Inferior parietal cortex (tissue), 1 donor: ENCODE data around the gene CREBRF.
"Not testable (repeated sequence)": the region's sequence is repeated elsewhere in the genome, so short reads cannot be mapped to it uniquely, and the experiment has no call there.

Experiments used
- DNase-seq: peaks from one replicate; pipeline ENCODE4 v3.0.0-alpha.2; 2016; ENCODE audit errors: extremely low spot score

The CREBRF gene

DNA sequence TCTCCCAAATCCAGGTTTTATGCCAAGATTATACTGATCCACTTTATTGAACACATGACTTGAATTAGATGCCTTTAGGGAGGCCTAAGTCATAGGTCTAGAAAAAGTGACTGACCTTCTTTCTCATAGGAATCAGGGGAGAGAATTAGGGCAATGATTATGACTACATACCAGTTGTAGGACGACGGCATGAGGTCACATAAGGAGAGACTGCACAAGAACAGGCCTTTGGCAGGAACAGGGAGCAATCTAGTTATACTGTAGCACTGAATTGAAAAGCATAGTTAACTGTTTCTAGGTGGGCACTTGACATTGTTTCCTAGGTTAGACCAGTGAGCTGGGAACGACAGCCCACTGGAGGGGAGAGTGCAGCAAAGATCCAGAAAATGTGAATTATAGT, 22.7 kb downstream of the CREBRF start:
- no peak for DNase-seq

GRCh38 chr5:173089581-173089980, 33.4 kb downstream of the CREBRF start:
- DNase-seq: no peak

DNA sequence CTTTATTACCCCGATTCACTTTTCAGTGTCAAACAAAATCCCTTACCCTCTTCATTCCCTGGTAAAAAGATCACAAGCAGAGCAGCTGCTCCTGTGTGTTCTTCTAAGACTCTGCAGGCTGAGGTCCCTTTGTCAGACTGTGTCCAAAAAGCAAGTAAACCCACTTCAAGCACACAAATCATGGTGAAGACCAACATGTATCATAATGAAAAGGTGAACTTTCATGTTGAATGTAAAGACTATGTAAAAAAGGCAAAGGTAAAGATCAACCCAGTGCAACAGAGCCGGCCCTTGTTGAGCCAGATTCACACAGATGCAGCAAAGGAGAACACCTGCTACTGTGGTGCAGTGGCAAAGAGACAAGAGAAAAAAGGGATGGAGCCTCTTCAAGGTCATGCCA, 34.5 kb downstream of the CREBRF start:
- DNase-seq: no peak

GRCh38 chr5:173091981-173092380, 35.8 kb downstream of the CREBRF start:
- DNase-seq: no peak

DNA sequence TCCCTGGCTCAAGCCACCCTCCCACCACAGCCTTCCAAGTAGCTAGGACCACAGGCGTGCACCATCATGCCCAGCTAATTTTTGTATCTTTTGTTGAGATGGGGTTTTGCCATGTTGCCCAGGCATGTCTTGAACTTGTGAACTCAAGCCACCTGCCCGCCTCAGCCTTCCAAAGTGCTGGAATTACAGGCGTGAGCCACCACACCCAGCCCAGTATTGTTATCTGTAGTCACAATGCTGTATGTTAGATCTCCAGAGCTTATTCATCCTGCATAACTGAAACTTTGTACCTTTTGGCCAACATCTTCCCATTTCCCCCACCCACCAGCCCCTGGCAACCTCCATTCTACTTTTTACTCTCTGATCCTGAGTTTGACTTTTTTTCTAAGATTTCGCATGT, 37.5 kb downstream of the CREBRF start:
- no peak for DNase-seq

GRCh38 chr5:173094012-173094661, 38.0 kb downstream of the CREBRF start:
- no peak for DNase-seq

- no peak for DNase-seq
Measured at GRCh38 chr5:173098787-173099186, 42.6 kb downstream of the CREBRF start.

- DNase-seq: no peak
Measured at GRCh38 chr5:173099461-173099860, 43.3 kb downstream of the CREBRF start.

GRCh38 chr5:173101245-173101644, 45.1 kb downstream of the CREBRF start:
- DNase-seq: no peak

- DNase-seq: no peak
Measured at GRCh38 chr5:173103411-173103810, 47.3 kb downstream of the CREBRF start.

DNA sequence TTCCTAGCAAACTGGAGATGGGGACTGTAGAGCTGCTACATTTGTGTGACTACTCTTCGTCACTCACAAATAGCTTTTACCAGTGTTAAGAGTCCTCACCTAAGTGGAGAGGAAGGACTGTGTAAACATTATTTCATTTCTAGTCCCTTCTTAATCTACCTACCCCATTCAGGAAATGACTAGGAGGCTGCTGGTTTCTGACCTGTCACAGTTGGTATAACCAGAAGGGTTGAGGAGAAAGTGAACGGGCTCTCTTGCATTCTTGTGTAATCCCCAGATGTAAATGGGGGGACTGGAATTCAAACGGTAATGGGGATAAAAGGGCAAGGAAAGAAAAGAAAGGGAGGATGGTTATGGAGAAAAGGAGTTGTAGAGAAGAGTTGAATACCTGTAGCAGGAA, 52.8 kb downstream of the CREBRF start:
- DNase-seq: no peak

DNA sequence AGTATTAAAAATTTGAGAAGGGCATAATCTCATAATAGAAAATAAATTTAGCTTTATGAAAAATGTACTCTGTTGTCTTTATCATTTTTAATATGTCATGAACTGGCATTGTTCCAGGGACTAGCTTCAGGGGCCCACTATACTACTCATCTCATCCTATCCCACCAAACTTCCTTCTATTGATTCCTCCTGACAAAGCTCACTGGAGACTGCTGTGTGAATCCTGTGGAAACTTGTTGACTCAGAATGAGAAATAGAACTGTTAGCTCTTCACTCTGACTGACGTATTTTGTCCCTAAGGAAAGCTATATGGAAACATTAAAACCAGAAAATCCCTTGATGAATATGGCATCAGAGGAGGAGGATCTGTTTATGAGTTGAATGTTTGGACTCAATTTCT, 58.4 kb downstream of the CREBRF start:
- DNase-seq: no peak

- DNase-seq: no peak
Measured at GRCh38 chr5:173119719-173120118, 63.6 kb downstream of the CREBRF start.

GRCh38 chr5:173123416-173123815, 67.3 kb downstream of the CREBRF start:
- no peak for DNase-seq

DNA sequence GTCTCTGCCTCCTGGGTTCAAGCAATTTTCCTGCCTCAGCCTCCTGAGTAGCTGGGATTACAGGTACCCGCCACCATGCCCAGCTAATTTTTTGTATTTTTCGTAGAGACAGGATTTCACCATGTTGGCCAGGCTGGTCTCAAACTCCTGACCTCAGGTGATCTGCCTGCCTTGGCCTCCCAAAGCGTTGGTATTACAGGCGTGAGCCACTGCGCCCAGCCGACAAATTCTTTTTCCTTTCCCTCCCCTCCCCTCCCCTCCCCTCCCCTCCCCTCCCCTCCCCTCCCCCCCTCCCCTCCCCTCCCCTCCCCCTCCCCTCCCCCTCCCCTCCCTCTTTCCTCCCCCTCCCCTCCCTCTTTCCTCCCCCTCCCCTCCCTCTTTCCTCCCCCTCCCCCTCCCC, 76.0 kb downstream of the CREBRF start:
- DNase-seq: not testable (repeated sequence)

GRCh38 chr5:173138707-173139106, 82.6 kb downstream of the CREBRF start:
- DNase-seq: no peak

DNA sequence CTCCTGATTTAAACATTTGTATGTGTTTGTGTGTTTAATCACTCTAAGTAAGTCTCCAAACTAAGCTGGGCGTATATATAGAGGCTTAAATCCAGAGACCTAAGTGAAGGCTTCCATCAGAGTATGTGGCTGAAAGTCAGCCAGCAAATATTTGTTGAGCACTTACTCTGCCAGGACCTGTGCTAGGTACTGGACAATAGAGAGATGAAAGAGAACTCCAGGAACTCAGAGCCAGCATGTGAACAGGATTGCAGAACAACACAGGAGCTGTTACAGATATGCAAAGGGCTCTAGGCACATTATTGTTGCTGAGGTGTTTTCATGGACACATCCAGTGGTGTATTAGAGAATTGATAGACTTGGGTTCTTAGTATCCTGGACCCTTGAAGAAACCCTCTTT, 83.5 kb downstream of the CREBRF start:
- no peak for DNase-seq

- no peak for DNase-seq
Measured at GRCh38 chr5:173140769-173141168, 84.6 kb downstream of the CREBRF start.

DNA sequence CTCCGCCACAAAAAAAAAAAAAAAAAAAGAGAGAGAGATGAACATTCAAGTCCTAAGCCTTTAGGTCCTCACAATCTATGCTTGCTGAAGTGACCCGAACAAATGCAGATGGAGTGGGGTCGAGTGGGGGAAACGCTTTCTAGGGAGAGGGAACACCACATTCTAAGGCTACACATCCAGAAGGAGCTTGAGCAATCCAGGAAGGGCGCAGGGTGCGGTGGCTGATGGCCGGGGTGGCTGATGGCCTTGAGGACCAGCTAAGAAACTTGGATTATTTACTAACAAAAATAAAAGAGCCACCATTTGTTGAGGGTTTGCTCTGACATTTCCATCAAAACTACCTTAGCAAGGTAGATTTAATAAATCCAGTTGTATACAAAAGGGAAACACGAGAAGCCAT, 87.4 kb downstream of the CREBRF start:
- DNase-seq: no peak

DNA sequence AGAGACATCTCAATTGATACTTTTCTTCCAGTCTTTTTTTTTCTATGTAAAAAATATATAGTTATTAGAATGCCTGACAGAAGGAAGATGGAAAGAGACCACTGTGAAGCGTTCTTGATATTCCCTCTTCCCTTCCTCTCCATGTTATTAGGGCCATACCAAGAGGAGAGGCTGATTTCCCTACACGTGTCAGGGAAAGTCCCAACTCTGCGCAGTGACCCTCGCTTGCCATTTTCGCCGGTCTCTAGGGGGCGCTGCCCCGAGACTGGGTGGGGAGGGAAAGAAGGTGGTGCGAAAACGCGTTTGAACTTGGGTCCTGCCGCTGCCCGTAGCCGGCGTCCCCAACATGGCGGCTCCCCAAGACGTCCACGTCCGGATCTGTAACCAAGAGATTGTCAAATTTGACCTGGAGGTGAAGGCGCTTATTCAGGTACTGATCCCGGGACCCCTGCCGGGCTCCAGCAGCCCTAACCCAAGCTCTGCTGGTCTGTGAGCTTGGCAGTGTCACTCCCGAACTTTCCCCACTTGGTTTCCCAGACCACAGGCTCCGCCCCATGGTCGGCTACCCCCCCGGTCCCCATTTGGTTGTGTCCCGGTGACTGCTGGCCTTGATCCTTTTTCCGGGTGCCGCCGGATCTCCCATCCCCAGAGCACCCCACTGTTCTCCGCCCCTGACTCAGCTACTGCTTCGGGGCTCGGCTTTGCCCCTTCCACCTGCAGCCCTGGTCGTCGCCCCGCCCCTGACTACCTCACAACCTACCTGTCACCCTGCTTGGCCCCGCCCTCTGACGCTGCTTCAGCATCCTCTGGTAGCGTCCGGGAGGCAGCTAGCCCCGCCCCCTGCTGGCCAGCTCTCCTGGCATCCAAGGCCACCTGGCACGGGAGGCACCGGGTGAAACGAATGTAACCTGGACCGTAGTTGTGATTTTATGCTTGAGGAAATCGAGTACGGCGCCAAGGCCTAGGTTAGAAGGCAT, 88.3 kb downstream of the CREBRF start, which contains the start of gene BNIP1:
TSS of gene BNIP1 (plus strand) at position 332 of the 977 bp plus-strand sequence. CDS start at position 347, 15 bp downstream.
- DNase-seq: peak; percentile 94

GRCh38 chr5:173148354-173148753, 92.2 kb downstream of the CREBRF start:
- no peak for DNase-seq

DNA sequence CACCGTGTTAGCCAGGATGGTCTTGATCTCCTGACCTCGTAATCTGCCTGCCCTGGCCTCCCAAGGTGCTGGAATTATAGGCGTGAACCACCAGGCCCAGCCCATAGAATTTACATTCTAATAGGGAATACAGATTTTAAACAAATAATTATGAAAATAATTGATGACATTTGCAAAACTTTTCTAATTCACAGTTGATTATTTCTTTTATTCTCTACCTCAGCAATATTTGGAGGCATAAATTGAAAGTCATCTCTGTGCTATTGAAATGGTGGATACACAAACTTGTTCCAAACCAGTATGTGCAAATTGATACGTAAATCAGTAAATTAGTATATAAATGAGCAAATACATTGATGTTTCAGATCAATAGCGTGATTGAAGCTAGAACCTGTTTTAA, 96.4 kb downstream of the CREBRF start:
- no peak for DNase-seq

DNA sequence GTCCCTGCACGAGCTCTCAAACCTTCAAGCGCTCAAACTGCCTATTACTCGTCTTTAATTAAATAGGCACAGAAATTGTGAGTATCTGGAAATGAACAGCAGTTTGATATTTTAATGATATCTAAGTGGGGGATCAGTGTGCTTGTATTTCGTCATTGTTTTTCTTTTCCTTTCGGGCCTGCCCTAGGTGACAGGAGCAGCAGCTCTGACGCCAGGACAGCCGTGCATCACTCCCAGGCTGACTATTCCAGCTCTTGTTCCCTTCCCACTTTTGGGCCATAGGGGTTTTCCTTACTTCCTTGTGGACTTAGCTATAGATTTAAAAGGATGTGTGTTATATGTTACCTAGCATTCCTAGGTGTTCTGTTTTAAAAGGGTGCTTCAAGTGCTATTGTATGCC, 97.7 kb downstream of the CREBRF start:
- no peak for DNase-seq
